ENCODE measurements around the gene RMRP. TPM values are rescaled to one million over a fixed set of nuclear protein-coding genes. Genes with fewer than 3 reads are reported as not detected.

RMRP gene
- polyA plus RNA-seq, 1 of the 3 experiments (the other 2 are of a cell fraction), result 64.9 TPM

- Histone ChIP-seq H3K79me2 (ENCODE audit: insufficient read depth) (peaks cover 14% of the 10 kb centered on the region; the same call in 1 of the 2 replicates), H3K9me2 (no peaks in the 10 kb centered on the region), H2AFZ (ENCODE audit: low read depth) (no peak overlapping the region), H4K20me1 (ENCODE audit: insufficient read depth) (no peaks in the 10 kb centered on the region), H3K9ac (no peak overlapping the region), H3K4me1 (ENCODE audit: control insufficient read depth in 1 of 2, insufficient read depth in 2 of 2, low read depth in 1 of 2, low read length in 1 of 2) (peaks cover 0 to 12% of the 10 kb centered on the region in 2 experiments; a peak in 1 of 4 replicates), H3K4me3 (ENCODE audit: low read depth in 2 of 2, low read length in 1 of 2) (no peak overlapping the region), H3K4me2 (no peak overlapping the region), H3K36me3 (replicated peaks in 1 of 2; ENCODE audit: control insufficient read depth in 1 of 2, insufficient read depth in 2 of 2, low read length in 1 of 2) (peaks cover 0 to 5% of the 10 kb centered on the region in 2 experiments), H3F3A (replicated peaks; ENCODE audit: insufficient read depth) (peaks cover 23% of the 10 kb centered on the region), H3K9me3 (no peaks in the 10 kb centered on the region), H3K27ac (ENCODE audit: low read depth in 2 of 2, low read length in 1 of 2) (no peak overlapping the region), H3K27me3 (ENCODE audit: insufficient read depth) (no peaks in the 10 kb centered on the region)
- POLR2A ChIA-PET, result no interaction called here
- CTCF ChIA-PET, result interaction anchor here (1.2 to 3.4 kb wide), 3 partner anchors 9 to 34 kb away, joined by 3 to 30 read pairs (median 6); partner anchors contain the start of genes CCDC107 and RMRP
- no peak for DNase-seq
- TF ChIP-seq RFX5 (IDR thresholded peaks at IDR 0.05; ENCODE audit: low read length) (no peak), RXRA (IDR thresholded peaks at IDR 0.05; ENCODE audit: borderline replicate concordance, low read depth) (no peak), MAX (IDR thresholded peaks at IDR 0.05; ENCODE audit: low read depth) (no peak), USF1 (IDR thresholded peaks at IDR 0.05; ENCODE audit: borderline replicate concordance, low read depth) (no peak)
- WGBS (ENCODE audit: low lambda C conversion rate), result 95% methylated on average over 5 of the region's 5 CpGs
These were observed 8.7 kb upstream of the RMRP start for GRCh38 chr9:35666549-35666948.

GRCh38 chr9:35666045-35666444 lies 8.2 kb upstream of the RMRP start:
- Histone ChIP-seq H3K4me2 (no peak overlapping the region), H3K4me1 (ENCODE audit: control insufficient read depth in 1 of 2, insufficient read depth in 2 of 2, low read depth in 1 of 2, low read length in 1 of 2) (peaks cover 0 to 12% of the 10 kb centered on the region in 2 experiments; a peak in 1 of 4 replicates)
- WGBS (ENCODE audit: low lambda C conversion rate), result 94% methylated on average over 1 of the region's 1 CpG

GRCh38 chr9:35665471-35665818 lies 7.6 kb upstream of the RMRP start:
- ChIA-PET CTCF (interaction anchor here (0.7 to 3.4 kb wide), 12 partner anchors 8 to 92 kb away, joined by 3 to 30 read pairs (median 6); partner anchors contain the start of genes CA9, CCDC107, CREB3 and RMRP), POLR2A (interaction anchor here (1.9 to 2.8 kb wide), 2 partner anchors 10 to 67 kb away, joined by 9 to 11 read pairs; partner anchors contain the start of genes CREB3 and TLN1)
- Histone ChIP-seq H4K20me1 (ENCODE audit: insufficient read depth) (no peaks in the 10 kb centered on the region), H3K9me3 (no peaks in the 10 kb centered on the region), H3K4me1 (ENCODE audit: control insufficient read depth in 1 of 2, insufficient read depth in 2 of 2, low read depth in 1 of 2, low read length in 1 of 2) (peaks cover 0 to 12% of the 10 kb centered on the region in 2 experiments; a peak in 1 of 4 replicates), H3K36me3 (replicated peaks in 1 of 2; ENCODE audit: control insufficient read depth in 1 of 2, insufficient read depth in 2 of 2, low read length in 1 of 2) (peaks cover 0 to 7% of the 10 kb centered on the region in 2 experiments), H3K27ac (ENCODE audit: low read depth in 2 of 2, low read length in 1 of 2) (peak overlapping the region; percentile 48 to 53; a peak in 3 of 4 replicates), H3K79me2 (ENCODE audit: insufficient read depth) (peaks cover 19% of the 10 kb centered on the region; the same call in 1 of the 2 replicates), H3F3A (replicated peaks; ENCODE audit: insufficient read depth) (peaks cover 31% of the 10 kb centered on the region), H3K4me3 (ENCODE audit: low read depth in 2 of 2, low read length in 1 of 2) (peak overlapping the region; percentile 61 to 65), H3K9ac (peak overlapping the region; percentile 70; the same call in 1 of the 2 replicates), H3K4me2 (peak overlapping the region; percentile 76), H3K9me2 (no peaks in the 10 kb centered on the region), H3K27me3 (ENCODE audit: insufficient read depth) (no peaks in the 10 kb centered on the region), H2AFZ (ENCODE audit: low read depth) (peak overlapping the region; percentile 92)
- WGBS (ENCODE audit: low lambda C conversion rate), result 48% methylated on average over 5 of the region's 5 CpGs
- no peak for DNase-seq
- TF ChIP-seq ELF1 (IDR thresholded peaks at IDR 0.05) (no peak), MEF2A (IDR thresholded peaks at IDR 0.05; ENCODE audit: borderline replicate concordance, low read depth) (no peak), GABPA (IDR thresholded peaks at IDR 0.05; ENCODE audit: low read depth) (no peak), MXI1 (IDR thresholded peaks at IDR 0.05; ENCODE audit: low read depth, low read length) (no peak)

More at GRCh38 chr9:35666045-35666444, 8.2 kb upstream of the RMRP start:
- CTCF ChIA-PET, result interaction anchor here (0.5 to 3.4 kb wide), 11 partner anchors 8 to 81 kb away, joined by 3 to 30 read pairs (median 5); partner anchors contain the start of genes CA9, CCDC107, CREB3 and RMRP
- Histone ChIP-seq H3K9me2 (no peaks in the 10 kb centered on the region), H3K9me3 (no peaks in the 10 kb centered on the region), H3K9ac (no peak overlapping the region), H3K4me3 (ENCODE audit: low read depth in 2 of 2, low read length in 1 of 2) (no peak overlapping the region), H3K79me2 (ENCODE audit: insufficient read depth) (peaks cover 14% of the 10 kb centered on the region; the same call in 1 of the 2 replicates), H3K36me3 (replicated peaks in 1 of 2; ENCODE audit: control insufficient read depth in 1 of 2, insufficient read depth in 2 of 2, low read length in 1 of 2) (peaks cover 0 to 5% of the 10 kb centered on the region in 2 experiments), H3F3A (replicated peaks; ENCODE audit: insufficient read depth) (peaks cover 26% of the 10 kb centered on the region), H2AFZ (ENCODE audit: low read depth) (no peak overlapping the region), H3K27me3 (ENCODE audit: insufficient read depth) (no peaks in the 10 kb centered on the region), H3K27ac (ENCODE audit: low read depth in 2 of 2, low read length in 1 of 2) (no peak overlapping the region; a peak in 1 of 4 replicates), H4K20me1 (ENCODE audit: insufficient read depth) (no peaks in the 10 kb centered on the region)
- DNase-seq, result no peak
- TF ChIP-seq NFIC (IDR thresholded peaks at IDR 0.05; ENCODE audit: borderline replicate concordance), result peak; percentile 32; the same call in 1 of the 2 replicates
- TF ChIP-seq RAD21 (IDR thresholded peaks at IDR 0.05; ENCODE audit: low read length), result no peak
- POLR2A ChIA-PET, result interaction anchor here (2.8 kb wide), 1 partner anchor 10 kb away, joined by 11 read pairs; no protein-coding TSS in a partner anchor
